ENCODE measurements around the gene SH3TC2.

Gene SH3TC2

DNA sequence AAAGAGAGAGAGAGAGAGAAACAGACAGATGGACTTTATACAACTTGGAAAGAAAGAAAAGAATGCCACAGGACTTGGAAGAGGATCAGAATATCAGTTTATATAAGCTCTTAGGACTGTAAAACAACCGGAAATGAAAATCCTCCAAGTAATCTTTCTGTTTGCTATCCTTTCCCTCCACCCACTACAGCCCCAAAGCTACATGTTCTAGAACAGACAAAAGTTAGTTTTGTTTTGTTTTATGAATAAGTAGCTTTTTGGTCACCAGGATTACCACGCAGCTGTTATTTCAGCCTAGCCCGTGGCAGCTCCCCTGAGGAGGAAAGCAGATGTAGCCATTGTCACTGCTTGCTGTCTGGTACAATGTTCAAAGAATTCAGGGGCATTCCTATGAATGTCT lies 66.6 kb downstream of the SH3TC2 start:
- DNase-seq = no peak

GRCh38 chr5:148995791-148996190 lies 67.1 kb downstream of the SH3TC2 start:
- DNase-seq = no peak

DNA sequence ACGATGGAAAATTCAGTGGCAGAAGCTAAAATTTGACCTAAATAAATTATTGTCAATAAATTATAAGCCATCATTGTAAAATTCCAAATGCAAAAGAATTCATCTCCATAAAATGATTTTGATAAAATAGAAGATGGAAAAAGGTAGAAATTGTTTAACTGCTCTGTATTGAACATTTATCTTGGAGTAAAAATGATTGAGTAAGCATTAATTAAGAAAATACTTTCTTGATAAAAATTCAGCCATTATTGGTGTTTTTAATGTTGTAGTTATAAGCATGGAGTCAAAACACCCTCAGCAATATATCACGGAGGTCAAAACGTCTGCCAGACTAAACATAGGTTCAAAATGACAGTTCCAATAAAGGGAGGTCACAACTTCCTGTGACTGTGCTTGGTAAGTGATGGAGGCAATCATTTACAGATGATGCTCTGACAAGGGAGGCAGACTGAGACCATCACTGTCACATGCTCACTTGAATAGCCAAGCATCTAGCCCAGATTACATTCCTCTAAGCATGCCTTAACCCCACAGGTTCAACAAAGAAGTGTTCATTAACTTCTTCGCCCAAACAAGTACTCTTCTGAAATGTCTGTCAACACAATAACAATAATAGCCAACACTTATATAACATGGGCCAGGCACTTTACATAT lies 69.5 kb downstream of the SH3TC2 start:
- no peak for DNase-seq

DNA sequence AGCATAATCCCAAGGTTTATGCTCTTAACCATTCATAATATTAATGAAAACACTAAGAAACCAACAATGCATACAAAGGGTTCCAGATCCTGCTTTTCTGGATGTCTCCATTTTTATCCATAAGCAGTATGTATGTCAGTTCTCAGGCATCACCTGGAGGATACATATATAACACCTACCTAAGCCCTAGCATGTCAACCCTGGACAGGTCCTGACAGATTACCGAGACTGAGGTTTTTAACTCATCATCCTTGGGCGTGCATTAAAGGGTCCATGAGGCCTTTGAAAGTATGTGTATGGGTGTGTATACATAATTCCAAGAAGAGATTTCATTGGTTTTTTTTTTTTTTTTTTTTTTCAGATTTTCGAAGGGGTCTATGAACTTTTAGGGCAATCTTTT lies 70.6 kb downstream of the SH3TC2 start:
- no peak for DNase-seq

- no peak for DNase-seq
Measured at GRCh38 chr5:148991566-148991965, 71.3 kb downstream of the SH3TC2 start.

DNA sequence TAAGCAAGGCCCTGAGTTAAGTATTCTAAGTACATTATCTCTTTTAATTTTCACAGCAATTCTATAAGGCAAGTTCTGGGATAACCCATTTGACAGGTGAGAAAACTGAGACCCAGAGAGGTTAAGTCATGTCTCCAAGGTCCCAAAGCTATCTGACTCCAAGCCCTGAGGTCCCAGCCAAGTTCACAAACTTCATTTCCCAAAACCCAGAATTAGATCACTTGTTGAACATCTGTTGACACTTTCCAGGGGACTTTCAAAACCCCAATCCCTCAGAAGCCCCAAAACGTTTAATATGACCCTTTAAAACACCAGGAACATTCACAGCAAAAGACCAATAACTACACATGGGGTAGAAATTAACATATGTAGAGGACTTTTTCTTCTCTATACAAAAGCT lies 72.0 kb downstream of the SH3TC2 start:
- no peak for DNase-seq

- no peak for DNase-seq
Measured at GRCh38 chr5:148989567-148989966, 73.3 kb downstream of the SH3TC2 start.

DNA sequence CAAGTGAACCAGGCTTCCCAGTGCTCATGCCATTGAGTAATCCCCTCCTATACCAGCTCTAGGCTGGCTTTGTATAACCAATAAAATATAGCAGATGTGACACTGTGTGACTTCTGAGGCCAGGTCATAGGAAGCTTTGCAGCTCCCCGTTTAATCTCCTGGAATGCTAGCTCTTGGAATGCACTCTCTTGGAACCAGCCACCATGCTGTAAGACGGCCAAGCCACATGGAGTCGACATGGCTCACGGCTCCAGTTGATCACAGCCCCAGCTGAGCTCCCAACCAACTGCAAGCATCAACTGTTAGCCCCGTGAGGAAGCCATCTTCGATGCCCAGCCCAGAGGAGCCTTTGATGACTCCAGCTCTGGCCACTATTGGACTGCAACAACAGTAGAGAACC lies 74.5 kb downstream of the SH3TC2 start:
- no peak for DNase-seq

DNA sequence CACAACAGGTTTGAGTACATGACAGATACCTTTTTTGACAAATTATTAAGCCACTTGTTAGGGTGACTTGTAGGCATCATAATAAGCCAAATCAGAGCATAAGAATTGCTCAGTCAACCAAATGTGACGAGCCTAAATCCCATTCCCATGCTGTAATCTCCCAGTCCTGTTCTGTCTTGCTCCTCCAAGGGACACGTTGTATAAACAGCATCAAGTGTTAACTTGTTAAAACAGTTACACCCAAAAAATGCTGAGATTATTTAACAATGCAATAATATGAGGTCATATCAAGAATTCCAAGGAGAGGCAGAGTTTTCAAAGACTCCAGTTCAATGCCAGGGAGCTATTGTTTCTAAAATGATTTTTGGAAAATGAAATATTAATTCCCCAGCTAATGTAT lies 76.2 kb downstream of the SH3TC2 start:
- no peak for DNase-seq

GRCh38 chr5:148984345-148984744 lies 78.5 kb downstream of the SH3TC2 start:
- no peak for DNase-seq

DNA sequence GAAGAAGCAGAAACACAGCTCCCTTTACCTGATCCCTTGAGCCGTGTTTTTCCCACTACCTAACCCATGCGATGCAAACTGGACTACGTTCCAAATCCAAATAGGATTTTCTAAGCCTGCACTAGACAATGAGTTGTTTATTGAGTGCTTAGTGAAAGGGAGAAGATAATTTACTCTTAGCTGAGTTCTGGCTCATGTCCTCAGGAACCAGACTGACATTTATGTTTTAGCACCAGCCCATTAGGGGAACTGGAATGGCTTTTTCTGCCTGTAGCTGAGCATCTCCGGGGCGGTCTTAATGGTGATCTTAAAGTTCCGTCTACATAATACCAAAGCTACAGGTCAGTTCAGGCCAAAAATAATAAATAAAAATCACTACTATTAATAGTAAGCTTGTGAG lies 81.5 kb downstream of the SH3TC2 start:
- no peak for DNase-seq

- no peak for DNase-seq
Measured at GRCh38 chr5:148980731-148981130, 82.1 kb downstream of the SH3TC2 start.

- DNase-seq = no peak
Measured at GRCh38 chr5:148979083-148979723, 83.7 kb downstream of the SH3TC2 start.

GRCh38 chr5:148978370-148979082 lies 84.3 kb downstream of the SH3TC2 start:
- DNase-seq = no peak

DNA sequence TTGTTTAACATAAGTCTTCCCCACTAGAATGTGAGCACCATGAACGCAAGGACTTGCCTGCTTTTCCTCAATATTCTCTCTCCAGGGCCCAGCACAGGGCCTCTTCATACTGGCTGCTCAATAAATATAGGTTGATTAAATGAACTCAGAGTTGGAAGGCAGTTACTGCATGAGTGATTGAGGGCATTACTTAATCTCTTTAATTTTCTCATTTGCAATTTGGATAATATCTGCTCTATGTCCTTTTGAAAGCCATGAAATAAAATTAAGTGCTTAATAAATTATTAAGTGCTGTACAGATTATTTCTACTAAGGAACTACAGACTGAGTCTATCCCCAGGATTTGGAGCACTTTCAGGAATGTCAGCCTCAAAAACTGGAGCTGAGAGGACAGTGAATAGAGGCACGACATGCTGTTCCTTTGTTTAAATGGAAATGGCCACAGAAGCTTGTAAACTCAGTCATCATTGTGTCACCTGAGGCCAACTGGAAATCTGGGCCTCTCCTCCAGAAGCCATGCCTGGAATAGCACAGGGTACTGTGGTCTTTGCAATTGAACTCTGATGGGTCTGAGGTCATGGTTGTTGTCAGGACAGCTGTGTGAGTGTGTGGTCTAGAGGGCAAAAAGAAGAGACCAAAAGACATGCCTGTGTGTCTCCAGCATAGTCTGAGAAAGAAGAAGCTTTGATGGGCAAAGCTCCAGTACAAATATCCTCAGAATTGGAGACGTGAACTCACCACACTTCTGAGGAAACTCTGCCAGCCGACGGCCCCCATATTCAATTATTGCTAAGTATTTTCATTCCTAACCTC lies 86.1 kb downstream of the SH3TC2 start:
- no peak for DNase-seq

DNA sequence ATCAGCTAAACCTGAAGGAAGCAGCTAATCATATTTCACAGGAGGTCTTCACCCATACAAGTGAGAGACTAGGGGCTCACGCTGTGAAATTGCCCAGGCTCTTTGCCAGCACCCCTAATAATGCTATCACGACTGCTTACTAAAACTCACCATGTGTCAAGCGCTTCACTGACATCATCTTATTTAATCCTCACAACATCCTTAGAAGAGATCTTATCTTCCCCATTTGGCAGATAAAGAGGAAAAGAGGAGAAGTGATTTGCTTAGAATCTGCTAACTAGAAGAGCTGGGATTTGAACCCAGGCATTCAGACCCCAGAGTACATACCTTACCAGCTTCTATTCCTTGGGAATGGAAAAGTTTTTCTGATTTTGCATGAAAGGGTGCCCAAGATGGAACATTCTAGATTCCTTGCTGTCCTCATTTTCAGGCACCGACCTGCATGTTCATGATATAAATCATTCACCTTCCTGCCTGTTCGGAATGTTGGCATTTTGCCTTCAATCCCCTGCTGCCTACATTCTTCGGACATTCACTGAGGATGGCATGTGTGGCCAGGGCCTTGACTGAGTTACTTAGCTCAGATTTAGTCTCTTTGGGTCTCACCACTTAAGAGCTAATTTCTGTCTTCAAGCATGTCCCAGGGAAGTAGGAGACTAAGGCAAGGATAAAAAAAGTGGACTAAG lies 88.1 kb downstream of the SH3TC2 start:
- DNase-seq = no peak

DNA sequence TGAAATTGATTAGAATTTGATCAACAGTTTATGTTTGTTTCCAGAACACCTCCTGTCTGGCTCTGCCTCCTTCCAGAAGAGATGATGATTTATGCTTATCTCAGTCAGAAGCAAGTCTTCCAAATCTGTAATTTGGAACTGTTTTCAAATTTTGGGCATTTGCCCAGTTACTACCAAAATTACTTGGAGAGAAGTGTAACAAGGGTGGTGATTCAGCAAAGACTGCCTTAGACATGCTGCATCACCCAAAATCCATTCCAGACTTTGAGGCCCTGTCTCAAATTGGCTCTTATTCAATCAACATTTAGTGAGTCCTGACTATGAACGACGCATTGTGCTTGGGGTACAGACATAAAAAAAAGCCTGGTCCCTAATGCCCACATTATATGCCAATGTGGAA lies 89.4 kb downstream of the SH3TC2 start:
- no peak for DNase-seq

- DNase-seq = no peak
Measured at GRCh38 chr5:148972974-148973374, 89.9 kb downstream of the SH3TC2 start.

GRCh38 chr5:148972396-148972795 lies 90.5 kb downstream of the SH3TC2 start:
- DNase-seq = no peak

- DNase-seq = no peak
Measured at GRCh38 chr5:148970876-148971275, 92.0 kb downstream of the SH3TC2 start.

DNA sequence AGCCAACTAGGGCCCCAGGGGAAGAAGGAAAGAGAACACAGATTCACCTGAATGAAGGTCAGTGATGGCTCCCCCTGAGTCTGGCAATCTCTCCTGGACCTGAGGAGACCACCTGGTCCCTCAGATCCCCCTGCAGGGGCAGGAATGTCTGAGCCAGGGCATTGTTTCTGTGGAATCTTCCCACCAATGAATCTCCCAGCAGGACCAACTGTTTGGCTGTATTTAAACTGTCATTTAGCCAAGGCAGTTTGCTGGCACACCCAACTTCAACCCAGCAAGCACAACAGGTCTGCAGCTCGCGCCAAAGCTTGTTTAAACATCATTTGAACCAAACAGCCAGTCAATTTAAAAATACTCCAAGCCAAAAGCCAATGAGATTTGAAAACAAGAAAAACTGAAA lies 92.6 kb downstream of the SH3TC2 start:
- DNase-seq = no peak

GRCh38 chr5:148969291-148969690 lies 93.6 kb downstream of the SH3TC2 start:
- no peak for DNase-seq

DNA sequence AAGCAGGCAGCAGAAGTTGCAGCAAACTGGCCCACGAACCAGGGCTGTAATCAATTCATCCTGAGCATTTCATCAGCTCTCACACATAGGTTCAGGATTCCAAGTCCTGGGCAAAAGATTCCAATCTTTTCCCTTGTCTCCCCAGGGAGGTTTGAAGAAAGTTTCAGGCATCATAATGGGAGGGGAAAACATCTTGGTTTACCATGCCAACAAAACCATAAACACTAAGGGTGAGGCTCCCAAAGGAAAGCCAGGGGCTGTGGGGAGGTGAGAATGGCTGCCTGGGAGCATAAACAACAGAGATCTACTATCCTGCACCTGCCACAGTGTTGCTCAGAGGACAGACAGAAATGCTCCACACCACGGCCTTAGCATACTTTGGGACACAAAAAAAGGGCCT lies 94.6 kb downstream of the SH3TC2 start:
- DNase-seq = no peak

All from activated CD4-positive, alpha-beta T cell treated with anti-CD3 and anti-CD28 coated beads for 4 hours (primary cell).